ENCODE measurements around the gene ZNF593. TPM values are rescaled to one million over a fixed set of nuclear protein-coding genes. Genes with fewer than 3 reads are reported as not detected.

Gene ZNF593
- total RNA-seq, 4 donors from 2014 or later: 39.6 to 135 (median 97.3) TPM

DNA sequence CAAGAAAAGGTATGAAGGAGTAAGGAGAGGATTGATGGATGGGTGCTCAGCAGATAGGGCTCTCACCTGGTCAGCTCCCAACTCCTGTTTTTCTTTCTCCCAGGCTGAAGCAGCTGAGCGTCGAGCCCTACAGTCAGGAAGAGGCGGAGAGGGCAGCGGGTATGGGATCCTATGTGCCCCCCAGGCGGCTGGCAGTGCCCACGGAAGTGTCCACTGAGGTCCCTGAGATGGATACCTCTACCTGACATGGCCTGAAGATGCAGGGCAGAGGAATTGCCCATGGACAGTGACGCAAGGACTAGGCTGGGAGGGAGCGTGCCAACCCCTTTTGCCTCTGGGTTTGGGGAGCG, 739 bp downstream of the ZNF593 start:
- TF ChIP-seq, protein P1, sequence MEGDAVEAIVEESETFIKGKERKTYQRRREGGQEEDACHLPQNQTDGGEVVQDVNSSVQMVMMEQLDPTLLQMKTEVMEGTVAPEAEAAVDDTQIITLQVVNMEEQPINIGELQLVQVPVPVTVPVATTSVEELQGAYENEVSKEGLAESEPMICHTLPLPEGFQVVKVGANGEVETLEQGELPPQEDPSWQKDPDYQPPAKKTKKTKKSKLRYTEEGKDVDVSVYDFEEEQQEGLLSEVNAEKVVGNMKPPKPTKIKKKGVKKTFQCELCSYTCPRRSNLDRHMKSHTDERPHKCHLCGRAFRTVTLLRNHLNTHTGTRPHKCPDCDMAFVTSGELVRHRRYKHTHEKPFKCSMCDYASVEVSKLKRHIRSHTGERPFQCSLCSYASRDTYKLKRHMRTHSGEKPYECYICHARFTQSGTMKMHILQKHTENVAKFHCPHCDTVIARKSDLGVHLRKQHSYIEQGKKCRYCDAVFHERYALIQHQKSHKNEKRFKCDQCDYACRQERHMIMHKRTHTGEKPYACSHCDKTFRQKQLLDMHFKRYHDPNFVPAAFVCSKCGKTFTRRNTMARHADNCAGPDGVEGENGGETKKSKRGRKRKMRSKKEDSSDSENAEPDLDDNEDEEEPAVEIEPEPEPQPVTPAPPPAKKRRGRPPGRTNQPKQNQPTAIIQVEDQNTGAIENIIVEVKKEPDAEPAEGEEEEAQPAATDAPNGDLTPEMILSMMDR (IDR thresholded peaks at IDR 0.05 in 4 of 5, conservative IDR thresholded peaks at IDR 0.05 in 1 of 5): no peak
- TF ChIP-seq POLR2A (IDR thresholded peaks at IDR 0.05): no peak
- intact Hi-C loops (cut with DNase I; ENCODE audit: low total_unique reads): no loop called here
- Histone ChIP-seq H3K27me3 (no peaks in the 10 kb centered on the region), H3K36me3 (peaks cover 0 to 3% of the 10 kb centered on the region in 2 donors), H3K4me1 (peaks cover 20 to 26% of the 10 kb centered on the region in 2 donors), H3K9me3 (no peaks in the 10 kb centered on the region), H3K27ac (peak overlapping the region; percentile 88 to 97 (median 92)), H3K4me3 (peak overlapping the region; percentile 73 to 99 (median 86))
- DNase-seq (no peak), ATAC-seq (peak; percentile 9)
- in situ Hi-C loops (cut with MboI; ENCODE audit: low sequenced_read_pairs in 4 of 4): loop anchor here in 2 of 4 donors (5.0 to 25.0 kb wide), 3 partner anchors 57 to 283 kb away; partner anchors contain the start of genes PAQR7 (in 1 of the 2) and SLC30A2 (in 1 of the 2)

DNA sequence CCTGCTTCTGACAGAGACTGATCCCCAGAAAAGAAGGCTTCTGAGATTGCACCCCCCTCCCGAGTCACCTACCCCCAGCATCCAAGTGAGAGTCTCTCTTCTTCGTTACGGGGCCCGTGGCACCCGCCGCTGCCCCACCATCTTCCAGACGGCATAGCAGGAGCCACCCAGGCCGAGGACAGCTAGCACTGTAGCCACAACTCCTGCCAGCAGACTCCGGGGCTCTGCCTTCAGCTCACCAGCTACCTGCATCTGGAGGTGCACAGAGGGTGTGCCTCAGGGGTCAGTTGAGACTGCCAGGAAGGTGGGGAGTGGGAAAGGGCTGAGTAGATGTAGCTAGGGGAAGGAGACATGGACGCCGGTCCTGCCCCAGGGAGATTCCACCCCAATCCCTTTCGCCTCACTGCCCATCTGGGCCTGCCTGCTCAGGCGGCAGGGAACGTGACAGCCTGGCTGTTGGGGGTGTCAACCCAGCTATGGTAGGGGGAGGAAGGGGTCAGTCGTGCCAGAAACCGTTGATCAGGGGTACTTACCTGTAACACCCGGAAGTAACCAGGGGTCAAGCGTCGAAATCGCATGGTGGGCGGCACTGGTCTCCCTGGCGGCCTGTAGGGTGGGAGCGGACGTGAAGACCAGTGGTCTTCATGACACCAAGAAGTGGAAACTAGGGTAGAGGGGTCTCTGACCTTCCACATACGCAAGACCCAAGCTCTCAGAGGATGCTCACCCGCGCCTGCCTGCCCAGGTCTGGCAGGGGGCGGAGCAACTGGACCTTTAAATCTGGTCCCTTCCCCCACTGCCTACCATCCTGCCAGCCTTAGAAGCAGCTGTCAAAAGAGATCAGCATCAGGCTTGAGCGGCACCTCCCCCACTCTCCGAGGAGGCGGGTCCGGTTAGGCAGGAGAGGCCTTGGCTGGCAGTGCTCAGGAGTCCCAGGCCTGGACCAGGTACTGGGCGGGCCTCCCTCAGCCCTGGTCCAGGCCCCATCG, 1.7 kb downstream of the ZNF593 start, which contains the start of gene ZNF593OS:
ZNF593OS (minus strand) TSS at position 749 of the 989 bp plus-strand sequence; CDS start at position 578, 171 bp downstream.
- Histone ChIP-seq H3K27me3 (no peaks in the 10 kb centered on the region), H3K27ac (peak within 1 kb of the TSS; percentile 88 to 97 (median 92))

DNA sequence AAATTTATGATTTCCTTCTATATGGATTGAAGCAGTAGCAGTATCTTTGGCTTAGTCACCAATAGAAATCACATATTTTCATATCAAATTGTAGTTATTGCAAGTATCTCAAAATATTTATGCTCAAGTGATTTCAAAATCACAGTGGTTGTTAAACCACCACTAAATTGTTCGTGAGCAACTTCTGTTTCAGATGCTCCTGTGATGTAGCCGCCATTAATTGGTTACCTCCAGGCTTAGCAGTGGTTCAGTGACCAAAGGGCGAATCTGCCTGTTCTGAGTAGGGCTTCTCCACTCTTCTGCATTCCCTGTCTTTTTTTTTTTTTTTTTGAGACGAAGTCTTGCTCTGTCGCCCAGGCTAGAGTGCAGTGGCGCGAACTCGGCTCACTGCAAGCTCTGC, 5.6 kb downstream of the ZNF593 start:
- in situ Hi-C loops (cut with MboI; ENCODE audit: low sequenced_read_pairs in 4 of 4) (no loop called here), intact Hi-C loops (cut with DNase I; ENCODE audit: low total_unique reads) (no loop called here)
- H3K36me3 ChIP-seq: peaks cover 0 to 3% of the 10 kb centered on the region in 2 donors
- H3K9me3 ChIP-seq: no peaks in the 10 kb centered on the region
- no peak for ATAC-seq
- no peaks in the 10 kb centered on the region for H3K27me3 ChIP-seq
- DNase-seq: no peak
- TF ChIP-seq, protein P1 (IDR thresholded peaks at IDR 0.05 in 4 of 5, conservative IDR thresholded peaks at IDR 0.05 in 1 of 5): no peak
- TF ChIP-seq POLR2A (IDR thresholded peaks at IDR 0.05): no peak
- no peak overlapping the region for H3K4me3 ChIP-seq
- H3K4me1 ChIP-seq: peaks cover 18 to 20% of the 10 kb centered on the region in 2 donors
- H3K27ac ChIP-seq: no peak overlapping the region

More for the DNA sequence above, 1.7 kb downstream of the ZNF593 start, which contains the start of gene ZNF593OS:
- Histone ChIP-seq H3K4me3 (peak within 1 kb of the TSS; percentile 73 to 99 (median 86)), H3K4me1 (peaks cover 20 to 26% of the 10 kb centered on the region in 2 donors), H3K36me3 (peaks cover 0 to 3% of the 10 kb centered on the region in 2 donors), H3K9me3 (no peaks in the 10 kb centered on the region)
- ATAC-seq: peak in 1 of 2 donors; percentile 50
- peak; percentile 27 to 85 for DNase-seq
- intact Hi-C loops (cut with DNase I; ENCODE audit: low total_unique reads) (no loop called here), in situ Hi-C loops (cut with MboI; ENCODE audit: low sequenced_read_pairs in 4 of 4) (loop anchor here in 2 of 4 donors (5.0 to 25.0 kb wide), 3 partner anchors 56 to 284 kb away; partner anchors contain the start of genes PAQR7 (in 1 of the 2) and SLC30A2 (in 1 of the 2))
- peak in 1 of 2 donors; percentile 50 for TF ChIP-seq POLR2A (IDR thresholded peaks at IDR 0.05)
- TF ChIP-seq, protein P1 (IDR thresholded peaks at IDR 0.05 in 4 of 5, conservative IDR thresholded peaks at IDR 0.05 in 1 of 5): no peak

DNA sequence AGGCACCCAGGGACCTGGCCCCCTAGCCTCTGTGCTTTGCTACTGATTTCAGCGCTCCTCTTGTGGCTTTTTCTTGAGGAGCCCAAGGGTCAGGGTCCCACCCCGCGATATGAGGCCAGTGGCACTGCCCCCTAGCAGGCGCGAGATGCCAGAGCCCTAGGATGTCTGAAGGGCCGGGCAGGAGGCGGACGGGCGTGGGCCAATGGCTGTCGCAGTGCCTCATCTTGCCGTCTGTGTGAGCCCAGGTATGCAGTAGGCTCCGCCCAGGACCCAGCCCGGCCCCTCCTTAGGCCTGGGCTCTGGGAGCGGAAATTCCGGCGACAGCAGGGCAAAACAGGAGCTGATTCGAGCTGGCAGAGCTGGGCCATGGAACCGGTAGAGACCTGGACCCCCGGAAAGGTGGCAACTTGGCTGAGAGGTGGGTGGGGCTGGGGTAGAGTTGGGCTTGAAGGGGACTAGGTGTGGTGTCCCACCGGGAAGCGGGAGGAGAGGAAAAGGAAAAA, 7.5 kb downstream of the ZNF593 start, which contains the start of gene CNKSR1:
CNKSR1 (plus strand) TSS at position 310 of the 503 bp plus-strand sequence; CDS start at position 367, 57 bp downstream.
- Histone ChIP-seq H3K4me1 (peaks cover 15% of the 10 kb centered on the region in 2 donors), H3K4me3 (no peak within 1 kb of the TSS), H3K9me3 (no peaks in the 10 kb centered on the region), H3K36me3 (no peaks in the 10 kb centered on the region), H3K27ac (peak within 1 kb of the TSS in 3 of 4 donors; percentile 13 to 35 (median 34)), H3K27me3 (no peaks in the 10 kb centered on the region)
- TF ChIP-seq, protein P1 (IDR thresholded peaks at IDR 0.05 in 4 of 5, conservative IDR thresholded peaks at IDR 0.05 in 1 of 5): no peak
- no peak for TF ChIP-seq POLR2A (IDR thresholded peaks at IDR 0.05)
- intact Hi-C loops (cut with DNase I; ENCODE audit: low total_unique reads) (no loop called here), in situ Hi-C loops (cut with MboI; ENCODE audit: low sequenced_read_pairs in 4 of 4) (no loop called here)
- DNase-seq (no peak), ATAC-seq (no peak)

Data from gastrocnemius medialis (tissue), 4 donors.